ENCODE measurements around the gene TLR8.

TLR8 gene

DNA sequence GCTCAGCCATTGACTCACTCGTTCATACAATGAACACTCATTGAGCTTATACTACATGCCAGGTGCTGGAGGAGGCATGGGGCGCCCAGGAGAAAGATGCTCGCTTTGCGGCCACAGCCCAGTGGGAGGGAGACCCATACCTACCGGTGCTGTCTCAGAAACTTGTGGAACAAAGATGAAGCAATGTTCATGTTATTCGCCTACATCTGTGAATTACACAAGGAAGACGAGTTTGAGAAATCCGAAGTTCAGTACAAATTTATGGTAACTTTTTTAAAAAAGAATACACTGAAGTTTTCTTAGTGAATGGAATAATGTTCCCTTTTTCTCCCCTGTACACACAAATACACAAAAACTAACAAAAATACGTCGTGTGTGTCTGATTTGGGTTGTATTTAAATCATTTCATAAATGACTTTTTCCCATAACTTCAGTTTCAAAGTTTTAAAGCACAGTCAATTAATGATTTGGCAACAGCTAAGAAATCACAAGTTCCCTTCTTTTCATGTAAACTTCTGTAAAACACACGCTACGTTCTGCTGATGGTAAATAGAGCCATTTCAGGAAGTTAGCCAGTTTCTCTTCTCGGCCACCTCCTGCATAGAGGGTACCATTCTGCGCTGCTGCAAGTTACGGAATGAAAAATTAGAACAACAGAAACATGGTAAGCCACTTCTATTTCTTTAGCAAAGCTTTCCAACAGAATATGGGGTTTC is at the start of gene TLR8:
TLR8 (plus strand) TSS at position 575 of the 716 bp plus-strand sequence; CDS start at position 662, 87 bp downstream.
- no peak for DNase-seq (ENCODE audit: low read depth)

DNA sequence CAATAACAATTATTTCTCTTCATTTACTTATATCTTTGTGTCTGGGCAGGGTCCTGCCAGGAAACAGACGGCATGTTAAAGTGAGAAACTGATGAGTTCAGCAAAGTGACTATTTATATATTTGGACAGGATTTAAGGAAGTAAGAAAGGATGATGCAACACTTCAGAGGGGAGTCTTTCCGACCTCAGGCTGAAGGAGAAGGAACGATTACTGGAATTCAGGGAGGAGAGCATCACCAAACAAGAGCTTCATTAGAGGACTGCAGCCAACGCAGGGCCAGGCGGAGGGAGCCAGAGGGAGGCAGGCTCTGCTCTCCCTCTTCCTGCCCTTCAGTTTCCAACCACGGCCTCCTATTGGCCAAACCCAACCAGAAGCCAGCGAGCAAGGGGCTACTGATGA is 41.1 kb upstream of the TLR8 start:
- DNase-seq (ENCODE audit: low read depth), result no peak

DNA sequence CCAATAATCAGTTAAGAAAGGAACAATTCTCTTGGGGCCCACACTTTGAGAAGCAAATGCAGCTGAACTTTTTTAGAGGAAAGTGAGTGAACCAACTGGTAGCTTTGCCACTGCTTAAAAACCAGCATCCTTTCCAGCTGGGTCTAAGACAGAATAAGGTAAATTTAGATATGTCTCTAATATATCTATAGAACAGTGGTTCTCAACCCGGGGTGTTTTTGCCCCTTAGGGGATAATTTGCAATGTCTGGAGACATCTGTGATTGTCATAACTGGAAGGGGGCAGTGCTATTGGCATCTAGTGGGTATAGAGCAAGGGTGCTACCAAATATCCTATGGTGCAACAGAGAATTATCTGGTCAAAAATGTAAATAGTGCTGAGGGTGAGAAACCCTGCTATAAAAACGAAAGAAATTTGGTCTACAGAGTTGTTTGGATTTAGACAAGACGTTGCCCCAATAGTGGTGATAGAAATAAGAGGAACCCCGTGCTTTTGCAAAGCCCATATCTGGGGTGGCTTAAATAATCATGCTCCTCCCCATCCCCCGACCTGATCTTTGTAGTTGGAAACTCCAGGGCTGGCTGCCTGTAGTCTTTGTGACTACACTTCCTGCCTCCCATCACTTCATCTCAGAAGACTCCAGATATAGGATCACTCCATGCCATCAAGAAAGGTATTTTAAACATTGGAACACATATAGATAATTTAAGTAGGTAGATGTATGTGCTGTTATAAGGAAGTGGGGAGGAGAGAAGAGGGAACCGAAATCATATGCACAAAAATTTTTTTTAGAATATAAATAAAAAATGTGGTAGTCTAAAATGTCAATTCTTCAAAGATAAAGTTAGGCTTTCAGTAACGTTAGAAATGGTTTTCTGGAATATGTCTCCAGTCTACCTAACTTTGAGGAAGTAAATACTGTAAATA is 39.7 kb upstream of the TLR8 start, which contains the start of gene TLR7:
TLR7 (plus strand) TSS at position 622 of the 927 bp plus-strand sequence. CDS start 507 bp downstream, outside the sequence.
- no peak for DNase-seq (ENCODE audit: low read depth)

DNA sequence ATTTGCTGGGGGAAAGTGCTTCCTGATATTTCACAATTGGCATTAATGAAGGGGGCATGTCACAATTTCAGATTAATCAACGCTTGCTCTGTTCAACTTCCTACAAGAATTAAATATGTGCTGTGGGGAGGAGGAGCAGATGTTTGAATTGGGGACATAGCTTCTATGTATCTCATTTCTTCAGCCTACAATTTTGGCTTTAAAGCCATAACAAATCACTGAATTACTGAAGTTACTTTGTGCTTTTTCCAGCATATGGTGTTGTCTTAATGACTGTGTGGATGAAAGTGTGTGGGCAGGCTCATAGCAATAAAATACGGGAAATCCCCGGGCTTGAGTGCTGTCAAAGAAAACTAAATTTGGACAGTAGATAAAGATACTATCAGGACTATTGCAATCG is 38.7 kb upstream of the TLR8 start:
- no peak for DNase-seq (ENCODE audit: low read depth)

DNA sequence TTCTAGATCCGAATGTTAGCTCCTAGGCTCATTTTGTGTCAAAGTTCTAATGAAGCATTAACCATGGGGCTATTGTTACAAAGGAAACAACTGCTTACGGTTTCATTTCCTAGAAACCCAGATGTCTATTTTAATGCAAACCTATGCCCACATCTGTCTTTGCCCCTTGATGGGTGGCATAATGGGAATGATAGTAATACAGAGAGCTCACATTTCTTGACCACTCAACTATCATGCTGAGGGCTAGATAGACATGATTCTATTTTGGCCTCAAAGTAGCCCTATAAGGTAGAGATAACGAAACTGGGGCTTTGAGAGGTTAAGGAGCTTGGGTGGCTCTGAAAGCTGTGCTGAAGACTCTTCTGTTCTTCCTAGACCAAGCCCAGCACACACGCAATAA is 37.7 kb upstream of the TLR8 start:
- no peak for DNase-seq (ENCODE audit: low read depth)

DNA sequence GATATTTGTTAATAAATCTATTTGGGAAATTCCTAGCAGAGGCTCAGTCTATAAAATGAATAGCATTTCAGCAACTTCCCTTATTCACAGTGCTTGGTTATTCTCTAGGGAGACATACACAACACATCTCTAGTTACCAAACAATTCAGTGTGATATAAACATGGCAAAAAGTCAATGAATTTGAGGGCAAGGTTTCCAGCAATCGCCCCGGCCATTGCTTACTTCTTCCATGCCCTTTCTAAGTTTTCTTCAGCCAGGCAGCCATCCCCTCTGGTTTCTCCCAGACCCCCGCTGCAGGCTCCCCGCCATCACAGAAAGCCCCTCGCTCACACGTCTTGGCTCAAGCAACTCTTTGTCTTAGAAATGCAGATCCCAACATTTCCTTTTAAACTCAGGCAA is 35.2 kb upstream of the TLR8 start:
- no peak for DNase-seq (ENCODE audit: low read depth)

DNA sequence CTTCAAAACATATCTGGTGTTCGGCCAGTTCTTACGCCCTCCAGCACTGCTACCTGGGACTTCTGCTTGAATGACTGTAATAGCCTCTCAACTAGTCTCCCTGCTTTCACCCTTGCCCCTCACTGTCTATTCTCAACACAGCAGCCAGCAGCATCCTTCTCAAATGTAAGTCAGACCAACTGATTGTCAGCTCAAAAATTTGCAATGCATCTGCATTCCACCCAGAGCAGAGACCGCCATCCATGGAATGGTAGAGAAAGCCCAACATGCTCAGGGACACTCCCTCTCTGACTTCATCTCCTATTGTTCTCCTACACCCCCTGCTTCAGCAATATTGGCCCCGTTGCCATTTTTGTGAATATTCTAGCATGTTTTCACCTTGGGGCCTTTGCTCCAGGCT is 33.7 kb upstream of the TLR8 start:
- no peak for DNase-seq (ENCODE audit: low read depth)

DNA sequence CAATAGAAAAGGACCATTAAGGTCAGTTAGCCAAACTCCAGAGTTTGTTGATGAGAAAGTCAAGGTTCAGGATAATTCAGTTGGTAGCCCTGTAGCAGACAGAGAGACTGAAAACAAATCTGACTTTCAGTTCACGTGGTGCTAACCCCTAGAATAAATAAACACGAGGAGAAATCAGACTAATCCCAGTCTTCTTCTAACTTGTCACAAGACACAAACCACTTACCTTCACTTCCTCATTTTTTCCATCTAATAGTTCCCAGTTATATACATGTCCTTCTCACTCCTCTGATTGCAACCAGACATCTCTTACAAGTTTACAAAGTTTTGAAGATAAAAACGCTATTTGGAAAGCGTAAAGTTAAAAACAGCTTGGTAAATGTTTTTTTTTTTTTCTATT is 31.8 kb upstream of the TLR8 start:
- DNase-seq (ENCODE audit: low read depth), result no peak

DNA sequence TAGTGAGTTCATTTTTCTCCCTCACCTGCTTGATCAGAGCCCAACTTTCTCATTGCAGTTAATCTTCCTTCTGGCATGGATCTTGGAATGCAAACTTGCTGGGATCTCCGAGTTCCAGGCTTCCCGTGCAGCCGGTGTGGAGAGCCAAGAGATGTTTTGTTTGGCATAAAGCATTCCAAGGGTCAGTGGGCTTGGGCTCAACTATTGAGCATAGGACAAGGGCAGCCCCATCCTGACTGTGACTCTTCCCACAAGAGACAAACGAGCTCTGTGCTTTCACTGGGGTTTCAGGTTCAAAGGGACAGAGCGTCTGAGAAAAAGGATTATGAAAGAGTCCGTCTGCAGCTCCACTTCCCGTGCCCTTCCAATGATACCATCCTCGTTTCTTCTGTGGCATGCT is 29.0 kb upstream of the TLR8 start:
- no peak for DNase-seq (ENCODE audit: low read depth)

DNA sequence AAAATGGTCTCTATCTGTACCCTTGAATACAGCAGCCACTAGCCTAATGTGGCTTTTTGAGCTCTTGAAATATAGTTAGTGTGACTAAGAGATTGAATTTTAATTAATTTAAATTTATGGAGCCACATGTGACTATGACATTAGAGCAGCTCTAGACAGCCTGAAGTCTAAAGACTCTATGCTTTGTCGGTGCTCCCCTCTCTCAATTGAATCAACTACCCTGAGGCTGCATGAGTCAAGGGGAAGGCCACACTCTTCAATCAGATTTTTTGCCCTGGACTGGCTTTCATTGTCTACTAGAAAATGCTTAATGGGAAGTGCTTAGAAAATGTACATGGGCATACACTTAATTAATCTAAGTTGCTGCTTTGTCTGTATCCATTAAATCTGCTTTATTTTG is 27.9 kb upstream of the TLR8 start:
- DNase-seq (ENCODE audit: low read depth), result no peak

DNA sequence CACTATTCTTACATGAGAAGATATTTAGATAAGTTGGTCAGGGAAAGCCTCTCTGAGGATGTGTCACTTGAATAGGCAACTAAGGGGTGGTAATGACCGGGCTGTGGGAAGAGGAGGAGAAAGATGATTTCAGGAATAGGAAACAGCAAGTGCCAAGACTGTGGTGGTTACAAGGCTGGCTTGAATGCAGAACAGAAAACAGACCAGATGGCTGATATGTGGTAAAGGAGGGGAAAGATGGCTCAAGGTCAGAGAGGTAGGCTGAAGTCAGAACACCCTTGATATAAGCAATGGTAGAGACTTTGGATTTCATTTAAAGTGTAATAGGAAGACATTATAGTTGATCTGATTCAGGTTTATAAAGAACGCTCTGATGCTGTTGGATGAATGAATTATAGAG is 24.5 kb upstream of the TLR8 start:
- DNase-seq (ENCODE audit: low read depth), result no peak

DNA sequence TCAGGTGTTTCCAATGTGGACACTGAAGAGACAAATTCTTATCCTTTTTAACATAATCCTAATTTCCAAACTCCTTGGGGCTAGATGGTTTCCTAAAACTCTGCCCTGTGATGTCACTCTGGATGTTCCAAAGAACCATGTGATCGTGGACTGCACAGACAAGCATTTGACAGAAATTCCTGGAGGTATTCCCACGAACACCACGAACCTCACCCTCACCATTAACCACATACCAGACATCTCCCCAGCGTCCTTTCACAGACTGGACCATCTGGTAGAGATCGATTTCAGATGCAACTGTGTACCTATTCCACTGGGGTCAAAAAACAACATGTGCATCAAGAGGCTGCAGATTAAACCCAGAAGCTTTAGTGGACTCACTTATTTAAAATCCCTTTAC is 20.9 kb upstream of the TLR8 start:
- no peak for DNase-seq (ENCODE audit: low read depth)

DNA sequence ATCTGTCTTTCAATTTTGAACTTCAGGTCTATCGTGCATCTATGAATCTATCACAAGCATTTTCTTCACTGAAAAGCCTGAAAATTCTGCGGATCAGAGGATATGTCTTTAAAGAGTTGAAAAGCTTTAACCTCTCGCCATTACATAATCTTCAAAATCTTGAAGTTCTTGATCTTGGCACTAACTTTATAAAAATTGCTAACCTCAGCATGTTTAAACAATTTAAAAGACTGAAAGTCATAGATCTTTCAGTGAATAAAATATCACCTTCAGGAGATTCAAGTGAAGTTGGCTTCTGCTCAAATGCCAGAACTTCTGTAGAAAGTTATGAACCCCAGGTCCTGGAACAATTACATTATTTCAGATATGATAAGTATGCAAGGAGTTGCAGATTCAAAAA is 19.9 kb upstream of the TLR8 start:
- no peak for DNase-seq (ENCODE audit: low read depth)

DNA sequence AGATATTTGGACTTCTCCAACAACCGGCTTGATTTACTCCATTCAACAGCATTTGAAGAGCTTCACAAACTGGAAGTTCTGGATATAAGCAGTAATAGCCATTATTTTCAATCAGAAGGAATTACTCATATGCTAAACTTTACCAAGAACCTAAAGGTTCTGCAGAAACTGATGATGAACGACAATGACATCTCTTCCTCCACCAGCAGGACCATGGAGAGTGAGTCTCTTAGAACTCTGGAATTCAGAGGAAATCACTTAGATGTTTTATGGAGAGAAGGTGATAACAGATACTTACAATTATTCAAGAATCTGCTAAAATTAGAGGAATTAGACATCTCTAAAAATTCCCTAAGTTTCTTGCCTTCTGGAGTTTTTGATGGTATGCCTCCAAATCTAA is 19.3 kb upstream of the TLR8 start:
- no peak for DNase-seq (ENCODE audit: low read depth)

DNA sequence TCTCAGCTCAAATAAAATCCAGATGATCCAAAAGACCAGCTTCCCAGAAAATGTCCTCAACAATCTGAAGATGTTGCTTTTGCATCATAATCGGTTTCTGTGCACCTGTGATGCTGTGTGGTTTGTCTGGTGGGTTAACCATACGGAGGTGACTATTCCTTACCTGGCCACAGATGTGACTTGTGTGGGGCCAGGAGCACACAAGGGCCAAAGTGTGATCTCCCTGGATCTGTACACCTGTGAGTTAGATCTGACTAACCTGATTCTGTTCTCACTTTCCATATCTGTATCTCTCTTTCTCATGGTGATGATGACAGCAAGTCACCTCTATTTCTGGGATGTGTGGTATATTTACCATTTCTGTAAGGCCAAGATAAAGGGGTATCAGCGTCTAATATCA is 18.7 kb upstream of the TLR8 start:
- no peak for DNase-seq (ENCODE audit: low read depth)

DNA sequence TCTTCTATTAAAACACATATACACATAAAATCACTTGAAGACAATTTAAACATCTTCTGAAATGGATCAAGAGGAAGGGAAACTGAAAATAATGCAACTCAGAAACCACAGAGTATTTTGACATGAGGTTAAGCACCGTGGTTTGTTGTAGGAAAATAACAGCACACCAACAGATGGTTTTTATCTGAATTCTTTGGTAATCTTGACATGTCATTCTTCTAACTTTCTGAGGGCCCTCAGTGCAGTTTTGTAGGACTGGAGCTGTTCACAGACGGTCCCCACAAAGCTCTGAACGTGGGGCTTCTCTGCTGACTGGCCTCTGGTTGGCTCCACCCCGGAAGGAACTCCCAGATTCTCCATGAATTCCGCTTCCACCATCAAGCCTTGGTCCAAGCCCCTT is 16.0 kb upstream of the TLR8 start:
- DNase-seq (ENCODE audit: low read depth), result no peak

DNA sequence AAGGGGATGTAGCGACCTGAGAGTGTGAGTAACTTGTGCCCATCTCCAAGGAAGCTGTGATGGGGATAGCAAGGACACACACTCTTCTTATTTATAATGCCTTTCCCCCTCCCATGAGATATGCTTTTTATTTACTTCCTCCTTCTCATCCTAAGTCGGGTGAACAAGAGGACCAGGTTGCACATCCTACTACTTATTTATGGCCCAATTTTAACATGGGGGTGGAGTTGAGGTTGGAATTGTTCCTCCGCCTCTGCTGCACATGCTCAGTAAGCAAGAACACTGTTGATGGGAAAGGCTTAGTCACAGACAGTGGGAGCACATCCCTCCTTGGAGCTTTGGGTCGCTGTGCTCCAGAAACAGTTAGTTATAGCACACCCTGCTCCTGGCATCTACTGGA is 15.2 kb upstream of the TLR8 start:
- no peak for DNase-seq (ENCODE audit: low read depth)

DNA sequence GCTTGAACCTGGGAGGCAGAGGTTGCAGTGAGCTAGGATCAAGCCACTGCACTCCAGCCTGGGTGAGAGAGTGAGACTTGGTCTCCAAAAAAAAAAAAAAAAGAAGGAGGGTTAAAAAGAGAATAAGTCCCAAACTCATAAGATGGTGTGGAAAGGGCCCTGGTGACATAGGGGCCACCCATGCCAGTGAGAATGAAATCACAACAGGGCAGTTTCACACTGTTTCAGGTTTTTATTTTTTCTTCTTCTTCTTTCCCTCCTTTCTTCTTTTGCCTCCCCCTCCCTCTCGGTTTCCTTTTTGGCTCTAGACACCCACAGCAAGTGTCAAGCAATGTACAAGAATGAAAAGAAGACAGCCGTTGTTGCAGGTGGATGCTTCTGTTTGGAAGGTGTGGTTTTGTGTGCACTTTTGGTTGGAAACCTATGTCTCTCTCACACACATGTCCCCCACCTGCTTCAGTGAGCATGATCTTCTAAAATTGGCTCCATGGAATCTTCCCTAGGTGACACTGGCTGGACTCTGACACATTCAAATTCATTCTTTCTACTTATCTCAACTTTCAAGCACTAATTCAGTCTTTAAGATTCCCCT is 14.4 kb upstream of the TLR8 start:
- DNase-seq (ENCODE audit: low read depth), result no peak

DNA sequence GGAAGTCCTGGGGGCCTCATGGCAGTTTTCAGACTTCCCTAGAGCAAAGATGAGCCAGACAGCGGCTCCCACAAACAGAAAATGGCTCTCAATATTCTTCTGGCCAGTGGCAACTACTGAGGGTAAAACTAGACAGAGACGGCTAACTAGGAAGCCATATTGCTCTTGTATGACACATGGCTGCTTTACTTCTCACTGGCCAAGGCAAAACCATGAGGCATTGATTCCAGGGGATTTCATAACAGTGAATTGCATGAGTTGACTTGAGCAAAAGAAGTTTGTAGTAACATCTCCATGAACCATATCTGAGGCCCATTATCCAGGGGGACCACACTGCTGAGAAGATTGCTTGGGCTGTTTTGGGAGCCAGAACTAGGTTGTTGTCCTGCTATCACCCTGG is 13.7 kb upstream of the TLR8 start:
- DNase-seq (ENCODE audit: low read depth), result no peak

DNA sequence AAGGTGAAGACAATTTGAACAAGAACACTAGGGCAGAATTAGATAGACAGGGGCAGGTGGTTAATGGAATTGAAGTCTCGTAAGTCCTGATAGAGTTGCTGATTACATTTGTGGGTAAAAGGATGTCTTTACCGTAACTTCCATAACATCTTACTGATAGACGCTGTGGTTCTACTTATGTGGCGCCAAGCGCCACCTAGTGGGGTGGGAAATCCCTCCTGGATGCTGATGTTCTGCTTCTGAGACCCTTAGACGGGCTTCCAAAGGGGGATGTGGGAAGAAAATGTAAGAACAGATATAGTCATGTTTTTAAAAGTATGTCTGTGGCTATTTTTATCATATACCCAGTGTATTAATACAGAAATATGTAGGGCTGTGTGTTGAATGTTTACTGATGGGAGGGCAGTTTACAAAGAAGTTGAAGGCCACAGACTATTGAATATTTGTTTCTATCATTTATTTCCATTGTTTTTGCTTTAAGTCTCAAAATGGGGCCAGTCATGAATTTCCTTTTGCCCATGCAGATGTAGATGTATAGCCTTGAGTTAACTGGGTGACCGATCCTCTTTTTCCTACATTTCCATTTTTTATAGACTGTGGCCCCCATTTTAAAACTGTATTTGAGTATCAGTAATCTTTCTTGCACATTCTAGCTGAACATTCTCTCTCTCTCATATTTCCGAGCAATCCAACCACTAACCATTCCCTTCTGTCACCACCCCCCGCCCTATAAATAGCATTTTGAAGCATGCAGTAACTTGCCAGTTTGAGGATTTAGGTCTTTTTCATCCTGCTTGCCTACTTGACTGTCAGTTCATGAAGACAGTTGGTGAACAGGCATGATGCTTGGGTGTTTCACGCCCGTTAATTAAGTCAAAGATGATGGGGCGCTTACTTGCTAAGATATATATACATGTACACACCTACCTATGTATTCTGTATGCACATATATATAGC is 12.1 kb upstream of the TLR8 start:
- DNase-seq (ENCODE audit: low read depth), result peak; percentile 36

DNA sequence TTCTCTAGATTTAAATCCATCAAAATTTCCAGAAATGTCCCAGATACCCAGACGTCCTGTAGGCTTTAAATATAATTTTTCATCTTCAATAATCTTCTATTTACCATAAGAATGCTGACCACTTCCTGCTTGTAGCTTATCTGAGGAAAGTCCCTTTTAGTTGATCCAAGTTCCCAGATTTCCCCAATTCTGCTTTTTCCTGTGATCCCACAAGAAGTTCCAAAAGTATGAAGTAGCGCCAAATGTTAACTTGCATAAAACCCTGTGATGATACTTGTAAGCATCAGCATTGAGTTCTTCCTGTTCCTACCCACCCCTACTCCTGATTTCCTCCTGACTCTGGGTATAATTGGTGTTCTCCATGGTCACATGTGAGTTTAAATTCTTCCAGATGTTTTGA is 10.6 kb upstream of the TLR8 start:
- no peak for DNase-seq (ENCODE audit: low read depth)

DNA sequence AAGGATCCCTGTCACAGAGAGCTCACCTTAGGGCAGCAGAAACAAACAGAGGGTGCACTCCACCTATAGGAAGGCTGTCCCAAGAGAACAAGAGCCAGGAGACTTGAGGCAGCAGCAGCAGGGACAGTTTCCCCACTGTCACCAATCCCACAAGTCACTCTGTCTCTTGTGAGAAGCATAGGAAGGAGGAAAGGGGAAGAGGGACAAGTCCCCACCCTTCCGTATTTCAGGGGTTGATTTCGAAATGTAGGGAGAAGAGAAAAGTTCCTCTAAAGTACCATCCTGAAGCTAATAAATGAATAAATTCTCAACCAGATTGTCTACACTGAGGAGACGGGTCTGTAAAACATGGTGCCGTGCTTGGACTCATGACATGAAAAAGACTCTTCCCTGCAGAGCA is 9.5 kb upstream of the TLR8 start:
- no peak for DNase-seq (ENCODE audit: low read depth)
